Globus pallidus (tissue), 1 donor: ENCODE measurements around the gene MICAL2.

Source experiments
- DNase-seq: peaks from one replicate; pipeline ENCODE4 v3.0.0-alpha.2; 2015; ENCODE audit warnings: low spot score

MICAL2 gene

DNA sequence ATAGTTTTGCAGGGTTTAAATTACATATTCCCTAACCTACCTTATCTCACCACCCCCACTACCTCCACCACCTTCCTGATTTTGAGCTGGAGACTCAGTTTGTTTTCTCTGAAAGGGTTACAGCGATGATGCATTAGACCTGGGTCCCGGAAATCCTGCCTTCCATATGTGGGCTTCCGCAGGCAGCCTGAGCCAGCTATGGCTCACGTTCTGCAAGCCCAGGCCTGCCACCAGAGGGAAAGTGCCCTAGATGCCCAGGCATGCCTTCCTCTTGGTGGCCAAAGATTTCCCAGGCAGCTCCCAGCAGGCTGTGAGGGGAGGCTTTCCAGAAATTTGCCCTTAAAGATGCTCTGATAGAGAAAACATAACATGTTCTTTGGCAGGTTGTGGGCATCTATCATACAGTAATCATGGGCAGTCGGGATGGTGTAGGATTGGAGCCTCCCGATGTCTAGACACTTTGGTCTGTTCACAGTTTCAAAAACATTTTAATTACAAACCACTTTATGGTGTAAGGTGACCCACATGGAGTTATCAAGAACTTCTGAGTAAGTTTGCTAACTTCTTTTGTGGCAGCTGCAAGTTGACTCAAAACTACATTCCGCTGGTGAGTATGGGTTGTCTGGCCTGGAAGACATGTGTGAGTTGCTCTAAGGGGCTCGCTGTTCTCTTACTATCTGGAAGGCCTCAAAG lies 79.3 kb downstream of the MICAL2 start:
- DNase-seq: no peak

DNA sequence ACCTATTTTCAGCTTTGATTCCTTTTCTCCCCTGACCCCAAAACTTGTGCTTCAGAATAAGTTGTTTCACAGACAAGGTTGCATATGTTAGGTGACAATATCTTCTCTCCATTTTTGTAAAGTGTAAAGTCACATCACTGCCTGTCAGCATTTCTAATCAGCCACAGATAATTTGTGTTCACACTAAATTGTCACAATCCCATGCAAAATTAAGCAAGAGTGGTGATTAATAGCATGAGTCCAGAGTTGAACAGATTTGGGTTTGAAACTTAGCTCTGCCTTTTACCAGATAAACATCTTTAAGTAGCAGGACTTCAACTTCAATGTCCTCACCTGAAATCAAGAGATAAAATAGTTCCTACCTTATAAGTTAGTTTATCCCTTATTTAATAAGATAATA lies 80.1 kb downstream of the MICAL2 start:
- no peak for DNase-seq

DNA sequence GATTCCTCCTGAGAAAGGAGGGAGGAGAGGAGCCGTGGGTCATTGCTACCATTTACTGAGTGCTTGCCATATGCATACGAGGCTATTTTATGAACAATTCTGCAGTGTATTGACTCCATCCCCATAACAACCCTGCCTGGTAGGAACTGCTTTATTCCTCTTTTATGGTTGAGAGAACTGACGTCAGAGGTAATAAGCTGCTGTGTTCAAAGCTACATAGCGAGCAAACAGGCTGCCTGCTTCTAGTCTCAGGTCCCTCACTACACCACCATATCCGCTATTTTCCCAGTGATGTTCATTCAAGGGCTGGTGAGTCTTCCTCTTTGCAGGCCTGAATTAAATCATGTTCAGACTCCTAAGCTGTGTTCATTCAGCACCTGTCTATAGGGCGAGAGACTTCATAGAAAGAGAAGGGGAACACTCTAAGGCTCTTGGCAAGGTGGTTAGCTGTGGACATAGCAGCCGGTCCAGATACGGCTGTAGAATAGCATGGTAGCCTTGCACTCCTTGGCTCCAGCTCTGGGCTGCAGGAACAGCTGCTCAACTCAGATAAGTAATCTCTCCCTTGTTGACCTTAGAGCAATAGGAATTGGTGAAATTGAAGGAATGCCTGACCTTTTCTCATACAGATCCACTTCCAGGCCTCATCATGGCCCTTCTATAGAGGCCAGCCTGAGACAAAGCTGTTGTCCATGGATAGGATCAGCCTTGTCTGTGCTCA lies 82.6 kb downstream of the MICAL2 start:
- no peak for DNase-seq

DNA sequence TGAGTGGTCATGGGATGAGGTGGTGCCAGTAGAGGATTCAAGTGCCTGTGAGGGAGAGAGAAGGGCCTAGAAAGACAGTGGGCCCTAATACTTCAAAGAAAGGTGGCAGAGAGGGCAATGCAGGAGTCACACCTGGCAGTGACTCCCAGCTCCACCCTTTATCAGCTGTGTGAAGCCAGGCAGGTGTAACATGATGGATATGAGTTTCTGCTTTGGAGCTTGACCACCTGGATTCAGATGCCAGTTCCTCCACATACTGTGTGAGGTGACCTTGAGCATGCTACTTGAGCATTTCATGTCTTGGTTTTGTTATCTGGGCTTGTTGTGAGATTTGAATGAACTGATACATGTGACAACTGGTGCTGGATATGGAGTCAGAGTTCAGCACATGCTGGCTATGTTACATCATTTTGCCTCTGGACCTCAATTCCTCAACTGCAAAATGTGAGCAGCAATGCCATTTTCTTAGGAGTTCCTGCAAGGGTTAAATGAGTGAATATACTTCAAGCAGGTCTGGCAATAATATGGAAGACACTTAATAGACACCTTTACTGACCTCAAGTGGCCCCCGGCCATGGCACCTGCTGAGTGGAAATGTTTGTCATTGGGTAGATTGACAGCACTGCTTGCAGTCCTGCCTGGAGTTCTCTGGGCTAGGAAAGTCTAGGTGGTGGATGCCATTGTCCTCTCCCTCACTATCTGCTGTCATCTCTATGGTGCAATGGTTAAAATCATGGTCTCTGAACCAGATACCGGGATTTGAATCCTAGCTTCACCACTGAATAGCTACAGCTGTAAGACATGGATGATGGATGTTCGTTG lies 83.3 kb downstream of the MICAL2 start:
- no peak for DNase-seq

DNA sequence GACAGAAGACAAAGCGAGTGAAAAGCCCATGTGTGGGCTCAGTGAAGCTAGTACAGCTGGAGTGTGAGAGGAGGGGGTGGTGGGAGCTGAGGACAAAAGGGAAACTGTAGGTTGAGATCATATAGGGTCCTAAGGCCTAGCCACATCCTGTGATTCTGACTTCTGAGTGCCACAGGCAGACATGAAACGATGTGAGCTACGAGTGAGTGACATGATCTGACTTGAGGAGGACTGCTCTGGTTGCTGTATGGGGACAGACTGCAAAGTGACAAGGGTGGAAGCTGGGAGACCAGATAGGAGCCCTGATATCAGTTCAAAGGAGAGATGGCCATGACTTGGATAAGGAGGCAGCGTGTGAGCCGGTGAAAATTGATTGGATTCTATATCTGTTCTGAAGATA lies 85.4 kb downstream of the MICAL2 start:
- no peak for DNase-seq

DNA sequence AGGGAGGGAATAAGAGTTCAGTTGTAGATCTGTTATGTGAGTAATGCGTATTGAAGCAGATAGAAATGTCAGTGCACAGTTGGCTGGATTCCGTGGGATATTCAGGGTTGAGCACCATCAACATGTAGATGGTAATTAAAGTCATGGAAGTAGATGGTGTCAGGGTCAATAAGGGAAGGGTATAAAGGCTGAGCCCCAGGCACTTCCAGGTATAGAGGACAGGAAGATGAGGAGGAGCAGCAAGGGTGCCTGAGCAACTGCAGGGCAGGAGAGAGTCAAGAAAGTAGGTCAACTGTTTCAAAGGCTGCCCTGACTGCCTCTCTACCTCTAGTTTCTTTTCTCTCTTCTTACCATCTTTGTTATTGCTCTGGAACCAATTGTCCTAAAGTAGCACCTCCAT lies 85.9 kb downstream of the MICAL2 start:
- DNase-seq: no peak

DNA sequence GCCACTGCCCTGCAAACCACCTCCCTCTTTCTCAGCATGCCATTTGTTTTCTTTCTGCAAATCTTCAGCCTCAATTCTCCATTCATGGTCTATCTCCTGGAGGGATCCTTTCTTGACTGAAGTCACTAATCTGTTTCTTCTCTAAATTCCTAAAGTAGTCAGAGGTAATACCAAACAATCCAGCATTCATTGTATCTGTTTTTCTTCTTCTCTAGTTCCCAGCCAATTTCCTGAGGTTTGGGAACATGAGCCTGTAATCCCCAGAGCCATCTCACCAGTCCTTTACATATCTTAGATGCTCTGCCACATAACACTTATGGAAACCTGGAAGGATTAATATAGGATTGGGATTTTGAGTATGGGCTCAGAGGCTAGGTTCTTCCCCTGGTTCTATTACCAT lies 86.5 kb downstream of the MICAL2 start:
- DNase-seq: no peak

DNA sequence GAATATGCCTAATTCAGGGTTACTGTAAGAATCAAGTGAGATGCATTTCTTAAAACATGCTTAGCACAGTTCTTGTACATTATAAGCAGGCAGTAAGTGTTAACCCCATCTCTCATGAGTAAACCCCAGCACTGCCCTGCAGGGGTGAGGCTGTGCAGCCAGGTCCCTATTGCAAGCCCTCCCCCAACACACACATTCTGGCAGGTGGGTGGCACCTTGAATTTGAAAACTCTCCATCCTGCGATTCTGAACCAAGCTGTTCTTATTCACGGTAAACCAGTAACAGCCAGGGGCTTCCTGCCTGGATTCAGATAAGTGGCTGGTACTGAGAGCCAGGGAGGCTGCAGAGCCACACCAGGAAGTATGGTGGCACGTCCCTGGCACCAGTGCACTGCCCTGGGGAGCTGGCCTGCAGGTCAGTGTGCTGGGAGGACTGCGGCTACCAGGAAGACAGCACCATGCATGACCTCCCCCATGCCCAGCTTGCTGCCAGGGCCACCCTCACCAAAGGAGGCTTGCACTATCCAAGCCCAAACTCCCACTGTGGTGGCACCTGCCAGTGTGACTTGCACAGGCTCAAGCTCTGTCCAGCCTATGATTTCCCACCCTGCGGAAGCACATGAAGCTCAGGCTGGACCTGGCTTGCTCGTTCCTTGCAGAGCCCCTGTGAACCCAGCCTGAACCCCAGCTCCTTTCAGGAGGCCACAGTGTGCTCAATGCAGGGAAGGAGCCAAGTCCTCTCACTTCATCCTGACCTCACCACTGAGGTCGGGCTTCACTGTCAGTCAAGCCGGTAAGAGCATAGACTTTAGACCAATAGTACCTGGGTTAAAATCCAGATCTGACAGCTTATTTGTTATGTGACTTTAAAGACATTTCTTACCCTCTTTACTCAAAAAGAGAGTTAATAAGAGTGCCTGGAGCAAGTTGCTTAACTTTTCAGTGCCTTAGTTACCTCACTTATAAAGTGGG lies 88.1 kb downstream of the MICAL2 start:
- DNase-seq: no peak

DNA sequence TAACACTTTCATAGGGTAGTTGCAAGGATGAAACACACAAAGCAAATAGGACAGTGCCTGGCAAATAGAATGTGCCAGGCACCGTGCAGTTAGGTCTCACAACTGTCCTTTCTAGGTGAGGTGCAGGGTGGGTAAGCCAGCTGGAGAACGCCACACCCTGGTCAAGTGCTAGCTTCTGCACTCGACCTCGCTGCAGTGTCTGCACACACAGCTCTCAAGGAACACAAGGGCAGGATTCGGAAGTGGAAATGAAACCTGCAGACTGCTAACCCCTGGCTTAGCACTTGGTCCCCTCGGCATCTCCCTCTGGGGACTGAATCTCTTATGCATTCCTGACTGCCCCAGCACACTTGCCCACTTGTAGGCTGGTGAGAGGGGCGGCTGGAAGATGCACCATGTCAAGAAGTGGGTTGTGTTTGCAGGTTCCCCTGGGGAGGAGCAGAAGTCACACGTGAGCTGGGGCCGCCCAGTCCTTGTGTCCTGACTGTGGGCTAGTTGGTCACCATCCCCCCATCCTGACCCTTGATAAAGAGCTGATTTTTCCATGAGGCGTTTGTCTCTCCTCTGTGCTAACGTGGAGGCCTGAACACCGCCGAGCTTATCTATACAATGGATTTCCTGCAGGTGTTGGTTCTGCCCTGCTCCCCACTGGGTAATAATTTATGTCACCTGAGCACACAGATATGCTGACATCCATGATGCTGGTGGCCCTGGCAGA lies 89.0 kb downstream of the MICAL2 start:
- DNase-seq: no peak

DNA sequence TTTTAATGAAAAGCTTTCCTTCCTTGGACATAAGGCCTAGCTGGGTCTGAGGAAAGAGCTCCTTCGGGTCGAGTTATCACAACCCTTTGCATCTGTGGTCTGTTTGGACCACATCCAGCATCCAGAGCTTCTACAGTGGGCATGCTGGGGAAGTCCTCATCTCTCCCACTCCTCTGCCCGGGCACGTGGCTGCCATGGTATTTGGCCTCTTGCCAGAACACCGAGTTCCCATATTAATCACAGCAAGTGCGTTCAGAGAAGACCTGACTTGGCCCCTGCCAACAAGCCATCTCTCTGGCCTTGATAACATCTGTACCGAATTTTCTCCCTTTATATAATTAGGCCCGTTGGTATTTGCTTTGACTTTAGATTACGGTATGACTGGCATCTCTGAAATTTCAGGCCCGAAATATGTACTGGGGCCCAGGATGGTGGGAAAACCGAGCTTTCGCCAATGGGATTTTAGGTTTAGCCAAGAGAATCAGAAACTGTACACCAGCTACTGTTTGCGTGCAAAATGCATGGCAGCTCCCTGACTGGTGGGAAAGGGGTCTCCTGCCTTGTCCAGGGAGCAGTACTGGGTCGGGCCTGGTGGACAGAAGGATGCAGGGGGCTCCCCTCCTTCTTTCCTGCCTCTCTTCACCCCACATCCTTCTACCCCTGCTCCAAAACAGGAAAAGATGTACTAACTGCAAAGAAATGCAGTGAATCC lies 90.0 kb downstream of the MICAL2 start:
- DNase-seq: no peak

DNA sequence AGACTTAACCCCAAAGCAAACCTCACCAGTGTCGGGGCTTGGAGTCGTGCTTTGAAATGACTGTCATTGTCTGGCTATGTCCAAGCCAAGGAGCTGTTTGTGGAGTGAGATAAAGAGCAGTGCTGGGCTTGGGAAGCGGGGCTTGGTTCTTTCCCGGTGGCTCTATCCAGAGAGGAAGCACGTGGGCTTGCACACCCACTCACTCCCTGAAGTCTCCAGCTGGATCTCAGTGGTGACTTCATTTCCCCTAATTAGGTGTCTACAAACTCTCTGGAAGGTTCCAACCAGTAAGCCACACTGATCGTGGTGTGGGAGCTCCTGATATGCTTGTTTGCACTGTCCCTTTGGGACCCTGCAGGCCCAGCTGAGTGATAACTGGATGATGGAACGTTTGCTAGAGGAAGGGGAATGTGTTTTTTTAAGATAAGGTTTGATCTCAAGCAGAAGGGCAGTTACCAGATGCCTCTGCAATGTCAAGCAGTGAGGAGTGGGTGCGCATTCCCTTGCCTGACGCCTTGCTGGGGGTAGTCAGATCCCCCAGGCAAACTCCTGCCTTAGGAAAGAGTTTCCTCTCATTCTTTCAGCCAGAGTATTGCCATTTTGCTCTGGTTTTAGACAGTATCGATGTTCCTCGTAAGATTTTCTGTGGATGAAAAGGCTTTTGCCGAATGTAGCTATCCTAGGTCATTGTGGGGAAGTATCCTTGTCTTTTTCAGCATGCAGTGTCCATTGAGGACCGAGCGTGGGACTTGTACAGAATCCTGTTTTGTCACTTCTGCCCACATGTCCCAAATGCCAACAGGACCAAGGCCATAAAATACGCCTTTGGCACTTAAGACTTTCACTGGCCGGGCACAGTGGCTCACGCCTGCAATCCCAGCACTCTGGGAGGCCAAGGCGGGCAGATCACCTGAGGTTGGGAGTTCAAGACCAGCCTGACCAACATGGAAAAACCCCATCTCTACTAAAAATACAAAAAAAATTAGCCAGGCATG lies 90.9 kb downstream of the MICAL2 start:
- DNase-seq: no peak

DNA sequence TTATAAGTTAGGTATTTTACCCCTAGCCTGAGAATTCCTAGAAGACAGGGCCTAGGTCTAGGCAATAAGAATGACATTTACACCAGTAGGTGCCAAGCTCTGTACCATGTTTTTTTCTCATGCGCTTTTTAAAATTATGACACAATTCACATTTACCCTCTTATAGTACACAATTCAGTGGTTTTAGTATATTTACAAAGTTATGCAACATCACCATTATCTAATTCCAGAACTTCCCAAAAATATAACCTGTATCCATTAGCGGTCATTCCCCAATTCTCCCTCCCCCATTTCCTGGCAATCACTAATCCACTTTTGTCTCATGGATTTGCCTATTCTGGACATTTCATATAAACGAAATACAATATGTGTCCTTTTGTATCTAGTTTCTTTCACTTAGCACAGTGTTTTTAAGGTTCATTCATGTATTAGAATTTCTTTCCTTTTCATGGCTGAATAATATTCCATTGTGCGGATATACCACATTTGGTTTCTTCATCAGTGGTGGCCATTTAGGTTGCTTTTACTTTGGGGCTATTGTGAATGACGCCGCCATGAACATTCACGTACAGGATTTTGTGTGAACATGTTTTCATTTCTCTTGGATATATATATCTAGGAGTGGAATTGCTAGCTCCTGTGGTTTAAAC lies 92.4 kb downstream of the MICAL2 start:
- DNase-seq: no peak

DNA sequence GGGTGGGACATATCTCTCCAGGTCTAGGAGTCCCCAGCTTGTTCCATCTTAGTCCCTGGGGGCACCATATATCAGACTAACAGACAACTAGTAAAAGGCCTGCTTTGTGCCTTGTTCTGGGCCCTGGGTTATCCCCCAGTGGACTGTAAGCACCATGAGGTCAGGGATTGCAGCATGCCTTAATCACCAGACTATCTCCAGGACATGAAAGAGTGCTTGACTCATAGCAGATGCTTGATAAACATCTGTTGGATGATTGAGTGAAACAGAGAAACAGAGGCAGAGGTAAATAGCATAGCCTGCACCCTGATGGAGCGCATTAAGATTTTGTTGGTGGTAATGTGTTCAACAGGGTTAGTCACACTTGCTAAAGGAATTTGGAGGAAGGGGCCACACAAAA lies 94.1 kb downstream of the MICAL2 start:
- no peak for DNase-seq

DNA sequence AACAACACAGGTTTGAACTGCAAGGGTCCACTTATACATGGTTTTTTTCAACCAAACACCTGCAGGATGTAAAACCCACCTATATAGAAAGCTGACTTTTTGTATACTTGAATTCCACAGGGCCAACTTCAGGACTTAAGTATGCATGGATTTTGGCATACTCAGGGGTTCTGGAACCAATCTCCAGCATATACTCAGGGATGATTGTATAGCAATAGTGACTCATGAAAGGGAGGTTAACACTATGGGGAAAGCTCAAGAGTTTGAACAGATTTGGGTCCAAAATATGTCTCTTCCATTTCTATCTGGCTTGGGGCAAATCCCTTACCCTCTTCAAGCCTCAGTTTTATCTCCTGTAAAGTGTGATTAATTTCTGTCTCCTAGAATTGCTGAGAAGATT lies 94.9 kb downstream of the MICAL2 start:
- DNase-seq: no peak

DNA sequence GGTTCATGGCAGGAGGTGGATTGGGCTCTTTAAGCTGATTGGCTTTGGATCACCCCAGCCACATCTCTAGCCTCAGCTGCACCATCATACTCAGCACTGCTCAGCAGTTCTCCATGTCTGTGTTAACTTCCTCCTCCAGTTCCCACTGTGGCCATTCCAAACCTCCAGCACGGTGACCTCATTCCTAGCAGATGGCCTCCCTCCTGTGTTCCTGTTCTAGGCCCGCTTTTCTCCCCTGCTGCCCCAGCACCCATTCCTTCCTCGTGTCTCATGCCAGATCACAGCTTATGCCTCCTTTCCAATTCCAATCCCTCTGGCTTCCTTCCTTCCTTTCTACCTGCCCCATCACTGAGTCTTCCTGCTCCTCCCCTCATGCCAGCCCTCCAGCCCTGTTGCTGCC lies 96.1 kb downstream of the MICAL2 start:
- no peak for DNase-seq

DNA sequence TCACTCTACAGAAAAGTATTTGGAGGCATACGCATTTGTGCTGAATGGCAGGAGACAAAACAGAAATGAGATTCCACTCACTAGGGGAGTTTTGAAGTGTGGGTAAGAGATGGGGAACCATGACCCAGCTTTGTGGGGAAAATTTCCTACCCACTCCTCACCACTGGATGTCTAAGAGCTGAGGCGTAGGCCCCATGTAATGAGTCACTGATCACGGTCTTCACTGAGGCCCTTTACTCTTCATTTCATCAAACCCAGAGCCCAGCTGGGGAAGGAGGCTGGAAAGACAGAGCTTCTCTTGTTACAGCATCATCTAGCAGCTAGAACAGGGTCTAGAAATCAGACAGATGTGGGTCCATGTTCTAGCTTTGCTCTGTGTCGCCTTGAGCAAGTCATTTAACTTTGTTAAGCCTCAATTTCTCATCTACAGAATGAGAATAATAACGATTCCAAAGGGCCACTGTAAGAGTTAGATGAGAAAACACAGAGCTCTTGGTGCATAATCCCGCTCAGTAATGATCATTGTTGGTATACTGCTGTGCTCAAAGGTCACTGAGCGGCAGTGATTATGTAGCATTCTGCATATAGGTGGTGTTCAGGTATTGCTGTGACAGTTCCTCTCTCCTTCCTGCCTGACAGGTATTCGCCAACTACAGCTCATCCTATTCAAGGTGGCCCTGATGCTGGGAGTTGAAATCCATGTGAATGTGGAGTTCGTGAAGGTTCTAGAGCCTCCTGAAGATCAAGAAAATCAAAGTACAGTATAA lies 97.2 kb downstream of the MICAL2 start:
- no peak for DNase-seq

DNA sequence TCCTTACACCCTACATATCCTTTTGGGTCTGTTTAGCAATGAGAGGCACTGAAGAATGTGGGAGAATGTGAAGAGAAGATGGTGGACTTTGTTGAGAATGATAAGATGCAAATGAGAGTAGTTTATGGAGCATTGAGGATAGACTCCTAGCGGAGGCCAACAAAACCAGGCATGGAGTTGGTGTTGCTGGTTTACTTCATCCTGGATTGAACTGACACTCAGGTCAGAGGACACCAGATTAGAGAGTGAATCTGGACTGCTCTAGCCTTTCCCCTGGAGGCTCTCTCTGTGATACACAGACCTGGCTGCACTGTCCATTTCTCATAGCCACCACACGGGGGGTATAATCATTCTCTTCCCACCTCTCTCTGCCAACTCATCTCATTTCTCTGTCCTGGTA lies 98.7 kb downstream of the MICAL2 start:
- DNase-seq: no peak

DNA sequence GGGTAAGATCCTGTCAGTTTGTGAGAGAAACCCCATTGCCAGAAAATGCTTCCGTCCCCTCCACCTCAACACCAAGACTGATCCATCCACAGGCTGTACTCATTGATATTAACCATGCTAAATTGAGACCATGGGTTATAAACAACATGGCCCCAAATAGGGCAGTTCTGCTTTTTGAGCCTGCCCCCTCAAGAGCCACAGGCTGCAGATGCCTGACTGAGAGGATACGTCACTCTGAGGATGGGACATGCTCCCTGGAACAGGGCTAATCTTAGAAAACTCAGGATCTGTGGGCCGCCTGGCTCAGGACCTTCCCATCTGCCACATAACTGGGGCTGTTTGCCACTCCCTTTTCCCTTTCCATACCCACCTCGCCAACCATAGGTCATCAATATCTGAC lies 99.8 kb downstream of the MICAL2 start:
- no peak for DNase-seq
